NCI-H510A (cell line): ENCODE results near the gene OBP2A.

ENCODE experiments used
- DNase-seq: peaks from one replicate; lab custom pipeline; 2025; lab: John Stamatoyannopoulos, UW

OBP2A gene

GRCh38 chr9:135579356-135579755, 33.4 kb downstream of the OBP2A start:
- no peak for DNase-seq

- no peak for DNase-seq
These were observed 34.1 kb downstream of the OBP2A start for GRCh38 chr9:135579889-135580660.

GRCh38 chr9:135580664-135581380, 34.9 kb downstream of the OBP2A start:
- DNase-seq, result no peak

GRCh38 chr9:135581636-135582426, 35.9 kb downstream of the OBP2A start:
- no peak for DNase-seq

- no peak for DNase-seq
These were observed 36.6 kb downstream of the OBP2A start for GRCh38 chr9:135582541-135582940.

GRCh38 chr9:135582966-135583687, 37.2 kb downstream of the OBP2A start:
- no peak for DNase-seq

GRCh38 chr9:135583688-135584011, 37.7 kb downstream of the OBP2A start:
- no peak for DNase-seq

GRCh38 chr9:135584371-135584770, 38.4 kb downstream of the OBP2A start:
- DNase-seq, result no peak

GRCh38 chr9:135584934-135585333, 39.0 kb downstream of the OBP2A start:
- no peak for DNase-seq

- no peak for DNase-seq
These were observed 40.7 kb downstream of the OBP2A start for GRCh38 chr9:135586601-135587109.

GRCh38 chr9:135587658-135588057, 41.7 kb downstream of the OBP2A start:
- no peak for DNase-seq

- DNase-seq, result no peak
These were observed 42.4 kb downstream of the OBP2A start for GRCh38 chr9:135588371-135588770.

- DNase-seq, result no peak
These were observed 43.1 kb downstream of the OBP2A start for GRCh38 chr9:135588886-135589595.

- no peak for DNase-seq
These were observed 43.9 kb downstream of the OBP2A start for GRCh38 chr9:135589596-135590485.

GRCh38 chr9:135590486-135591079, 44.7 kb downstream of the OBP2A start:
- DNase-seq, result no peak

- no peak for DNase-seq
These were observed 45.8 kb downstream of the OBP2A start for GRCh38 chr9:135591506-135592330.

GRCh38 chr9:135592331-135592590, 46.3 kb downstream of the OBP2A start:
- no peak for DNase-seq

- no peak for DNase-seq
These were observed 46.7 kb downstream of the OBP2A start for GRCh38 chr9:135592625-135593024.

GRCh38 chr9:135596211-135596610, 50.3 kb downstream of the OBP2A start:
- DNase-seq, result no peak
